Measurements from ENCODE around the gene OR10G3.
A peak's percentile ranks its signal among the peaks of the same experiment; 100 is the strongest.
"Not testable (repeated sequence)": the region's sequence is repeated elsewhere in the genome, so short reads cannot be mapped to it uniquely, and the experiment has no call there.

Gene OR10G3, protein sequence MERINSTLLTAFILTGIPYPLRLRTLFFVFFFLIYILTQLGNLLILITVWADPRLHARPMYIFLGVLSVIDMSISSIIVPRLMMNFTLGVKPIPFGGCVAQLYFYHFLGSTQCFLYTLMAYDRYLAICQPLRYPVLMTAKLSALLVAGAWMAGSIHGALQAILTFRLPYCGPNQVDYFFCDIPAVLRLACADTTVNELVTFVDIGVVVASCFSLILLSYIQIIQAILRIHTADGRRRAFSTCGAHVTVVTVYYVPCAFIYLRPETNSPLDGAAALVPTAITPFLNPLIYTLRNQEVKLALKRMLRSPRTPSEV

DNA sequence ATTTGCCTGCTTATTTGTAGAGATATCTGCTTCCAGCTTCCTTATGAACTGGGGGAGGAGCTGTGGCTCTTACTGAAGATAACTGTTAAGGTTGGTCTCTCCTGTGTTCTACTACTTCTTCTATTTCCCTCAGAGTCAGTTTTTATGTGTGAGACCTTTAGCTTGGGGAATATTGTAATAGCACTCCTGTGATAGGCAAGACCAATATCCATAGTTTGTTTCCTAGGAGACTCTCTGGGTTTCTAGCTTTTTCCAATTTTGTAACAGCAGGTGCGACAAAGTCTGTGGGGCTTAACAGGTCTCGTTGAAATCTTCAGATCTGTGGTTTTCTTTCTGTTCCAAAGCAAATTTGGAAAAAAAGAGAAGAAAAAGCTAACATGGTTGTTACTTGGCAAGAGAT, at the start of gene OR10G3:
OR10G3 (minus strand) TSS at position 101 of the 400 bp plus-strand sequence. CDS start 9,332 bp downstream, outside the sequence.
- no peak for FAIRE-seq
- no peak for DNase-seq (ENCODE audit: low spot score)

DNA sequence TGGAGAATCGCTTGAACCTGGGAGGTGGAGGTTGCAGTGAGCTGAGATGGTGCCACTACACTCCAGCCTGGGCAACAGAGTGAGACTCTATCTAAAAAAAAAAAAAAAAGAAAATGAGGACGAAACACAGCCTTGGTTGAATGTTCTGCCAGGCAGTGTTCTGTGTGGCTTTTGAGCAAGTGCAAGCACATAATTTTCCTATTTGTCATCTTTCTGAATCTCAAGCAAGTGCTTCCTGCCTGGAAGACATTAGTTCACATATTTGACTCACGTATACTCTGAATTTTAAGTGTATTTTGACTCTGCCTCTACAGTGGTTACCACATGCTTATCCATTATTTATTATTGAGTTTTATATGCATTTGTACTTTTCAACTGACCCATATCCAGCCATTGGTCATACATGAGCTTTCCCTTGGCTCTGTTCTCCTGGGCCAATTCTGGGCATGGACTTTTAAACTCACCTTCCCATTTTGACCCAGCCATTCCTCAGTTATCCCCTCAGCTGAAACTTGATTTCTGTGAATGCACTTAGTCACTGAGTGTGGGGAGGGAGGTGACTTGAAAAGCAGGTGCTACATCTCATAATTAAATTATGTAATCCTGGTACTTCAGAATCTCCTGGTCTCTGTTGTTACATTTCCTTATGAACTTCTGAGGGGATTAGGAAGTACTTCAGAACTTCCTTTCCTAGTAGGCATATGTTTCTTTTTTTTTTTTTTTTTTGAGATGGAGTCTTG, 46.8 kb upstream of the OR10G3 start:
- no peak for FAIRE-seq
- no peak for DNase-seq (ENCODE audit: low spot score)

DNA sequence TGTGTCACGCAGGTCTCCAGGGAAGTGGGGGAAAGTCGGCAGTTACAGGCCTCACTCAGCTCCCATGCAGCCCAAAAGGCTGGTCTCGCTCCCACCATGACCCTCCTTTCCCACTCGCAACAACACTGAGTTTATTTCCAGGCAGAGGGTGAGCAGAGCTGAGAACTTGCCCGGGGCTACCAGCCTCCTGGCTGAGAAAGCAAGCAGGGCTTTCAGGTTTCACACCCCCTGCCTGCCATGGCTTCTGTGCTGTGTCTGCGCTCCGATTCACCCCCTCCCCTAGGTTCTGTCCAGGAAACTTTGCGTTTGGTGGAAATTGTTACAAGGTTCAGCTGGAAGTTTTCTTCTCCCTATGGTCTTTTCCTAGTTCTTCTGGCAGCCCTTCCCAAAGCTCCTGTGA, 37.7 kb upstream of the OR10G3 start:
- DNase-seq (ENCODE audit: low spot score) (no peak), FAIRE-seq (no peak)

DNA sequence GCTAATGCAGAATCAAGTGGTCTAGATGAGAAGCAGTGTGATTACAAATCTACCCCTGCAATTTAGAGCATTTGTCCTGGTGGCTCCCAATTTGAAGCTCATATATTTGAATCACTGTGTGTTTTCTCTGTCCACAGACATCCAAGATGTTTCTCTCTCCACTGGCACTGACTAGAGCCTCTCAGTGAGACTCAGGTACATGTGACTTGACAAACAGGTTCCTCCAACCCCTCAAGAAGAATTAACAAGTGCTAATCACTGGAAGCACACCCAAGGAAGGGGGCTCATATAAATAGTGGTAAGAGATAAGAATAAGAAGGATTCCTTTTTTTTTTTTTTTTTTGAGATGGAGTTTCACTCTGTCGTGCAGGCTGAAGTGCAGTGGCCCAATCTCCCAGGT, 34.4 kb upstream of the OR10G3 start:
- FAIRE-seq (no peak), DNase-seq (ENCODE audit: low spot score) (no peak)

DNA sequence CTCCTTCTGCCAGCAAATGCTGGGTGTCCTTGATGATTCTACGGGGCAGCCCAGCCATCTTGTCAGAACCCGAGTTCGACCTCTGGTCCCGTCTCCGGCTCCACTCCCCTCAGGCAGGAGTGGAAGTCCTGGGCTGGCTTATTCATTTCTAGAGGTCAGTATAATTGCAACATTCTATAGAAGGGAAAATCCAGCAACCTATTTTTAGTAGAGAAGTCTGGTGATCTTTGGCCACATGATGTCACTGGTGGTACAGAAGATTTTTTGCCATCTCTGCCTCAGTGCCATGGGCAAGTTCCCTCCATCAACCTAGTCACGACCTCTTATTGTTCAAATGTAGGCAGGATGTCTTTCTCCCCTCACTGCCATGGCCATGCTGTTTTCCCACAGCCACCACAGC, 32.4 kb upstream of the OR10G3 start:
- no peak for FAIRE-seq
- no peak for DNase-seq (ENCODE audit: low spot score)

DNA sequence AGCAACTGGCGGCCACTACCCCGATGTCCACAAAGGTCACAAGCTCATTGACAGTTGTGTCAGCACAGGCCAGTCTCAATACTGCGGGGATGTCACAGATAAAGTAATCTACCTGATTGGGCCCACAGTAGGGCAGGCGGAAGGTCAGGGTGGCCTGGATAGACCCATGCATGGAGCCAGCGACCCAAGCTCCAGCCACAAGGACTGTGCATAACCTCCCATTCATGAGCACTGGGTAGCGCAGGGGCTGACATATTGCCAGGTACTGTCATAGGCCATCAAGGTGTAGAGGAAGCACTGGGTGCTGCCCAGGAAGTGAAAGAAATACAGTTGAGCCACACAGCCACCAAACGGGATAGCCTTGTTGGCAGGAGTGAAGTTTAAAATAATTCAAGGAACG, 22.3 kb upstream of the OR10G3 start:
- not testable (repeated sequence) for FAIRE-seq; DNase-seq (ENCODE audit: low spot score)

DNA sequence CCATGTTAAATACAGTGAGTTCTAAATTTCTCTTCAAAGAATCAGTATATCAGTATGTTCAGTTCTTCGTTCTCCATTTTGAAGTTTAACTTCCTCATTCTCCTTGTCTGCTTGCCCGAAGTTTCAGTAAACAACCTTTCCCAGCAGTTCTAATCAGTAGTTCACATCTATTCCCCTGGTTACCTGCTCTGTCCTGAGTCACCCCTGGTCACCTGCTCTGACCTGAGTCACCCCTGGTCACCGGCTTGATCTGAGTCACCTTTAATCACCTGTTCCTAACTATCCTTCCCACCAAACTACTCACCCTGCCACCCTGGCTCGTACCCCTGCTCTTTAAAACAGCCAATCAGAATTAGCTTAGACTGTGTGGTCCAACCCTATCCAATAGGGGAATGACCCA, 9.4 kb upstream of the OR10G3 start:
- no peak for FAIRE-seq

DNA sequence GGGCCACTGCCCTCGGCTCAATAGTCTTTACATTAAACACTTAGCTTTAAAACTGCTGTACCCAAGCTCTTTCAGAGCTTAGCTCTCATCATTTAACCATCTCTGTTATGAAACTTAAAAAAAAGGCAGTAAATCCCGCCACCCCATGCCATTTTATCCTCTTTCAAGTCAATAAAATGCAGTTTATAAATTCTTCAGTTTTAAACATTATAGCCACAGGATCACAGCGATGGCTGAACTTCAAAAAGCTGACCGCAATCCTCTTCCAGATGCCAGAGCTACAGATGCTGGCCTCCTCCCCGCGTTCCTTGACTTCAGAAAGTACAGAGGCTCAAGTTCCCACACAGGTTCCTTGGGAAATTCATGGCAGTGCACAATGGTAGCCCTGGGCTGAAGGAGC, 4.2 kb downstream of the OR10G3 start:
- no peak for FAIRE-seq
- DNase-seq (ENCODE audit: low spot score) = no peak

More for the DNA sequence above, 9.4 kb upstream of the OR10G3 start:
- DNase-seq (ENCODE audit: low spot score) = no peak

DNA sequence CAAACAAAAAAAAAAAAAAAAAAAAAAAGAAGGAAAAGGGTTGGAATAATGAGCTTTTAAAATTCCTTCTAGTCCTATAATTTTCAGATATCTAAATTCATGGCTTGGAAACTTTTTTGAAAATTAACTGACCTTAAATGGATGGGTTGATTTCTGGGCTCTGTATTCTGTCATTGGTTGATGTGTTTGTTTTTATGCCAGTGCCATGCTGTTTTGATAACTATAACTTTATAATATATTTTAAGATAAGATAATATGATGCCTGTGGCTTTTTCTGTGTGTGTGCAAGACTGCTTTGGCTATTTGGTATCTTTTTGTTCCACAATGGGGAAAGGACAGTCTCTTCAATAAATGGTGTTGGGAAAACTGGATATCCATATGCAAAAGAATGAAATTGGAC, 7.3 kb downstream of the OR10G3 start:
- FAIRE-seq (no peak), DNase-seq (ENCODE audit: low spot score) (no peak)

DNA sequence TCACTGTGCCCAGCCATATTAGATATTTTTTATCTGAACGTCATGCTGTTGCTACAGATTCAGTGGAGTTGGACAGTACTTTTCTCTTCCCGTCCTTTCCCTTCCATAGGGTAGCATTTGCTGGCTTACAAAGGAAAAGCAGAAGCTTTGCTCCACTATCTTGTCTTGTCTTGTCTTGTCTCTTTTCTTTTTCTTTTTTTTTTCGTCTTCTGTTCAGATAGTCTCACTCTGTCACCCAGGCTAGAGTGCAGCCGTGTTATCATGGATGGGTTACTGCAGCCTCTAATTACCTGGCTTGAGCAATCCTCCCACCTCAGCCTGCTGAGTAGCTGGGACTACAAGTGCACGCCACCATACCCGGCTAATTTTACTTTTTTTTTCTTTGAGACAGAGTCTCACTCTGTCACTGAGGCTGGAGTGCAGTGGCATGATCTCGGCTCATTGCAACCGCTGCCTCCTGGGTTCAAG, 21.1 kb downstream of the OR10G3 start:
- DNase-seq (ENCODE audit: low spot score) (no peak), FAIRE-seq (no peak)

DNA sequence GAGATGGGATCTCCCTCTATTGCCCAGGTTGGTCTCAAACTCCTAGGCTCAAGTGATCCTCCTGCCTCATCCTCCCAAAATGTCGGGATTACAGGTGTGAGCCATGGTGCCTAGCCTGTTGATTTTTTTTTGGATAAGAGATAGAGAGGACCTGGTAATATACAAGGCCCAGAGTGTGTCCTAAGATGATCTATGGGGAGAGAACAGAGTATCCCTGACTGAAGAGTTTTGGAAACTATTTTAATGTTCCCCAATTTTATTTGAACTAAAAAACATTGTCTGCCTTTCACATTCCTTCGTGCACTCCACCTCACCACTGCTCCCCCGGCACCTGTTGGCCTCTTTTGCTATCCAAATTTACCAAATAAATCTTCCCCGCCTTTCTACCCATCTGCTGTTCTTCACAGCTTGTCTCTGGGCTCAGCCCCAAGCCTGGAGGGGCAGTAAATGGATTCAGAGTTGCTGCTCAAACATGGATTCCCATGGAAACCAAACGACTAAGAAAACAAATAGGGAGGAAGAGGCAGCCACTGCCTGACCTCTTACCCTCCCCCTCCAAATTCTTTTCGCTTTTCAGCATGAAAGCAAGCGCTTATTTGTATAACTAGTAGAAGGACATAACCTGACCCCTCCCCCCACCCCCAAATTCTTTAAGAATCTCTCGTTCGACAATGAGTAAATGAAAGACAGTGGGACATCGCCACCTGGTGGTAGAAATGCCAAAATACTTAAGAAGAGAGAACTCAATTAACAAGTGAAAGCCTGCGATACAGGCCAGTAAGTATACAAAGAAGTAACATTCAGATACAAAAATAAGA, 22.6 kb downstream of the OR10G3 start:
- DNase-seq (ENCODE audit: low spot score) (peak; percentile 36), FAIRE-seq (no peak)

DNA sequence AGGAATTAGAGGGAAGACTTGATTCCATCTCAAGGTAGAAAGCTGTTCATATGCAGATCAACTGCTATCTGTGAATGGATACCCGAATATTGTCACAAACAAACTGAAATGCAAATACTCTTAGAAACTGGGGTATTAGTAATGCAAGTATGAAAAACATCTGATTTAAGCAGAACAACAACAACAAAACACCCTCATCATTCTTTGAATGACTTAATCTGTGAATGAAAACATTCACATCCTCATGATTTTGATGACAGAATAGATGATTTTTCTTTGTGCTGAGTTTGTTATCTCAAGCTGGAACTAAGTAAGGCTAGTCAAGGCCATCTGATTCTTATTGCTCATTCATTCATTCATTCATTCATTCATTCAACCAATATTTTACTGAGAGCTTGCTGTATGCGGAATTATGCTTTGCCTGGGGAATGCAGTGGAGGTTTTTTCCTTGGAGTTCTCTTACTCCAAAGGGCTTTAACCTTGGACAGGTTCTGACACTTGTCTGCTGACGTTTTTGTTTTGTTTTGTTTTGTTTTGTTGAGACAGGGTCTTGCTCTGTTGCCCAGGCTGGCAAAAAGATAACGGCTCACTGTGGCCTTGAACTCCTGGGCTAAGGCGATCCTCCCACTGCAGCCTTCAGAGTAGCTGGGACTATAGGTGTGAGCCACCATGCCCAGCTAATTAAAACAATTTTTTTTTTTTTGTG, 23.3 kb downstream of the OR10G3 start:
- FAIRE-seq (no peak), DNase-seq (ENCODE audit: low spot score) (no peak)

DNA sequence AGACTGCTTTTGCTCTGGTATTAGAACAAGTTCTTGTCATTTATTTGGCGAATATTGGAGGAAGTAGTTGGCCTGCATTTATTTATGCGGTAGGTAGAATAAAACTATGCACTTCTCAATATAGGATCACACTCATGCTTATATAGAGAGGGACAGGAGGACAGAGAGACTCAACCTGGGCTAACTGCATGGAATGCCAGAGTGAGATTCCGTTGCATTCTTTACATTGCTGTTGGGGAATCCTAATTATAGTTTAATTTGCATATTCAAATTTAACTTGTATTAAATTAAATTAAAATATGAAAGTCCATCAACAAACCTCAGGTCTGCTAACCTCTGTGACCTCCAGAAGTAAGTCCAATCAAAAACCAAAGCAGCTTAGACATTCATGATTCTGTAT, 26.6 kb downstream of the OR10G3 start:
- no peak for DNase-seq (ENCODE audit: low spot score)
- no peak for FAIRE-seq

DNA sequence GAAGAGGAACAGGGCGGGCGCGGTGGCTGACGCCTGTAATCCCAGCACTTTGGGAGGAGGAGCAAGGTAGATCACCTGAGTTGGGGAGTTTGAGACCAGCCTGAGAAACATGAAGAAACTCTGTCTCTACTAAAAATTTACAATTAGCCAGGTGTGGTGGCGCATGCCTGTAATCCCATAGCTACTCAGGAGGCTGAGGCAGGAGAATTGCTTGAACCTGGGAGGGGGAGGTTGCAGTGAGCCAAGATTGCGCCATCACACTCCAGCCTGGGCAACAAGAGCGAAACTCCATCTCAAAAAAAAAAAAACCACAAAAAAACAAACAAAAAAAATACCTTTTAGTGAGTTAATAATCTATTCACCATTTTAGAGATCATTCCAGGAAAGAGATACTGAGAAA, 35.3 kb downstream of the OR10G3 start:
- DNase-seq (ENCODE audit: low spot score); FAIRE-seq: not testable (repeated sequence)

DNA sequence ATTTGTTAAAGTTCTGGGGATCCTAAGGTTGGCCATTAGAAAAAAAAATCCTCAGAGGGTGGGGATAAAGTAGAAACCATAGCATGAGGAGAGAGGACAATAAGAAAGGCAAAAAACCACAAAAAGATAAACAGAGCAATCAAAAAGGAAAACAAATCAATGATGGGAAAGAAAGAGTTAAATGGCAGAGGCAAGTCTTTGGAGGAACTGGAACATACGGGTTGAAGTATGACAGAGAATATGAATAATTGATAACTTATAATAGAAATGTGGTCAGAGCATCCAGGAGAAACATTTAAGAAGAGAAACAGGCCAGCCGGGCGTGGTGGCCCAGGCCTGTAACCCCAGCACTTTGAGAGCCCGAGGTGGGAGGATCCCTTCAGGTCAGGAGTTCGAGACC, 35.9 kb downstream of the OR10G3 start:
- no peak for FAIRE-seq

DNA sequence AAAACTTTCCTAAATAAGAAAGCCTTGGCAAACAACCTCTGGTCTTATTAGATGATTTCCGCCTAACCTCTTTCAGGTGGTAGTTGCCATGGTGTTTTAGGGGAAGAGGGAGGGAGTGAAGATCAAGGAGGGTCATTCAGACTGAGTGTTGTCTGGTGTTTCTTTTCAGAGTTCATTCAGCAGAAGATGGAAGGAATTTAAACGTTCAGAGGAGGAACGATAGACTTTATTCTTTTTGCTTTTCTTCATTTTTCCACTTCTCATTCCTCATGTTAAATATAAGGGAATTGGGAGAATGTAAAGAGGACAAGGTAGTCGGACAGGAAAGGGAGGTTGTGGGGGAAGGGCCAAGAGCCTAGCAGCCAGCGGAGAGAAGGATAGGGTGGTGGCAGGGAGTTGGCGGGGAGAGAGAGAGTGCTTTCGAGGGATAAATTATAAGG, 36.3 kb downstream of the OR10G3 start:
- no peak for DNase-seq (ENCODE audit: low spot score)
- no peak for FAIRE-seq

More for the DNA sequence above, 35.9 kb downstream of the OR10G3 start:
- DNase-seq (ENCODE audit: low spot score) = no peak

DNA sequence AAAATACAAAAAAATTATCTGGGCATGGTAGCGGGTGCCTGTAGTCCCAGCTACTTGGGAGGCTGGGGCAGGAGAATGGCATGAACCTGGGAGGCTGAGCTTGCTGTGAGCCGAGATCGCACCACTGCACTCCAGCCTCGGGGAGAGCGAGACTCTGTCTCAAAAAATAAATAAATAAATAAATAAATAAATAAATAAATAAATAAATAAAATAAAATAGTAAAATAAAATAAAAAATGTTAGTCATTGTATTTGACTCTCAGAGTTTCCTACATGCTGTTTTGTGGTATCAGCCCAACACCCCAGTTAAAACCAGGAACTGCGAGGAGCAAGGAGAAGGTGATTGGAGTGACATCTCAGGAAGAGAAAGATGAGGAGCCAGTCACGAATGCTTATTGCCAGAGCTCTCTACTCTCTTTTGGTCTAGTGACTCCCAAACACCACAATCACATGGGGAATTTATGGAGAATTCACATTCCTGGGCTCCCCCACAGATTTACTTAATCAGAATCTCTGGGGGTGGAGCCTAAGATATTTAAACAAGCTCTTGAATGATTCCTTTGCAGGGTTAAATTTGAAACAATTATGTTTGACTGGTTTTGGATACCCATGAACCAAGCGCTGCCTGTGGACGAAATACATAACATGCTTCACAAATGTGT, 38.3 kb downstream of the OR10G3 start:
- DNase-seq (ENCODE audit: low spot score) = no peak

DNA sequence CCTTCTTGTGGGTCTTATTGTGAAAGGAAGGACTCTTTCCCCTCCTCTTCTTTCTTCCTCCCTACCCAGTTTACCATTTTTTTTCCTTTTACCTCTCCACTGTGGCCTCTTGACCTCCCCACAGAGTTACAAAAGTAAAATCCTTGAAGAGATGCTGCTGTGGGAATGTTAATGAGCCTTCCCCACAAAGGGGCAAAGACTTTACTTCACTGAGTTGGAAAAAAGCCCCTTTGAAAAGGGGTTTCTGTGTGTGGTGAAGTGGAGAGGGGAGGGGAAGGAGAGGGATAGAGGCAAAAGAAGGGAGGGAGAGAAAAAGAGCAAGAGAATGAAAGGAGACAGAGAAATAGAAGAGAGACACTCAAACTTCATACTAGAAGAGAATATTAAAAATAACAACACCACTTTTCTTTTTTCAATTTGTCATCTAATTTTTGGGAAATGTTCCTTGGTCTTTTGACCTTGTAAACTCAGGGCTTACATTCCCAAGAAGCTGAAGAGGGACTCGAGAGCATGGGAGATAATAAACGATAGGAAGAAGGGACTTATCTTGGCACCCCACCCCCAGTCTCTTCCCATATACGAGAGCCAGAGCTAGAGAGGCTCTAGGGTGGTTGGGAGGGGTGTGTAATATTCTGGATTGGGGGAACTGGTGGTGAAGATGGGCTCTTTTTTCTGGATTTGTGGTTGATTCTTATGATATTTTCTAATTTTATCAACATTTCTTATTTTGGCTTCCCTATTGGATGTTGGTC, 40.5 kb downstream of the OR10G3 start:
- FAIRE-seq (no peak), DNase-seq (ENCODE audit: low spot score) (no peak)

More for the DNA sequence above, 38.3 kb downstream of the OR10G3 start:
- no peak for FAIRE-seq

DNA sequence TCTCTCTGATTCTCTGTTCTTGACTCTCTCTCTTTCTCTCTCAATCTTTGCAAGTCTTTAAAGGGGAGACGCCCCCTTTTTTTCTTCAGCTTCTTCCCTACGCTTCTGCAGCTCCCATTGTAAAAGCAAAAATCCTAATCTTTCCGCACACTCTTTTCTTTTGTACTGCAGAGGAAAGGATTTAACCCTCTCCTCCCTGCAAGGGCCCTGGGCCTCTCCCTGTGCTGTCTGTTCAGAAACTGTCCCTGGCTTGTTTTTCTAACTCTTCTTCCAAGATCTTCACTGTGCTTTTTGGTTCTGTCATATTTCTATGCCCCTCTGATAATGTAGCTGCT, 42.8 kb downstream of the OR10G3 start:
- DNase-seq (ENCODE audit: low spot score) = no peak
- FAIRE-seq = no peak
